Adrenal gland (tissue), 12 donors: Measurements from ENCODE around the gene CCDC186. TPM values are rescaled to one million over a fixed set of nuclear protein-coding genes. Genes with fewer than 3 reads are reported as not detected.

Source experiments
- DNase-seq, 7 donors: peaks; one replicate each; pipeline ENCODE4 v3.0.0-alpha.2; 2019 to 2020
- H3K27ac ChIP-seq, 5 donors: fragments of 200-600 bp; sonication (generic) in 4 of 5; 1 replicate in 3 of 5; 2 replicates in 2 of 5; pipeline versions ENCODE4 v1.5.1 to v1.8.0; 2016 to 2020; ENCODE audit warnings: mild to moderate bottlenecking in 1 of 5
- H3K27me3 ChIP-seq: fragments of 200-600 bp; 2 replicates; pipeline ENCODE4 v1.8.0; 2021
- H3K36me3 ChIP-seq, 2 donors: fragments of 200-600 bp; replicated peaks in 1 of 2; 1 replicate in 1 of 2; 2 replicates in 1 of 2; pipeline versions ENCODE4 v1.5.1 to v1.8.0; 2018 to 2022
- H3K4me1 ChIP-seq, 2 donors: fragments of 200-600 bp; replicated peaks in 1 of 2; 1 replicate in 1 of 2; 2 replicates in 1 of 2; pipeline versions ENCODE4 v1.5.1 to v1.8.0; 2018 to 2021
- H3K4me3 ChIP-seq, 4 donors: fragments of 200-600 bp; sonication (generic) in 3 of 4; one replicate each; pipeline ENCODE4 v1.5.1; 2016 to 2018
- H3K9me3 ChIP-seq, 3 donors: fragments of 200-600 bp; sonication (generic) in 1 of 3; replicated peaks in 1 of 3; 1 replicate in 2 of 3; 2 replicates in 1 of 3; pipeline versions ENCODE4 v1.5.1 to v1.8.0; 2016 to 2021
- CTCF ChIP-seq, 6 experiments: fragments of 450-650 bp in 4 of 6; fragments of 200-600 bp in 2 of 6; sonication (generic) in 1 of 6; IDR thresholded peaks; 1 replicate in 5 of 6; 2 replicates in 1 of 6; pipeline versions ENCODE4 v1.5.1 to v1.8.0; 2016 to 2021; ENCODE audit warnings: antibody characterized with exemption in 6 of 6, mild to moderate bottlenecking in 2 of 6, moderate library complexity in 1 of 6
- POLR2A ChIP-seq, 2 donors: fragments of 450-650 bp; IDR thresholded peaks; one replicate each; pipeline ENCODE4 v1.6.1; 2017; ENCODE audit warnings: antibody characterized with exemption in 2 of 2, mild to moderate bottlenecking in 2 of 2, moderate library complexity in 1 of 2
- WGBS, 4 donors: extraction: QIAGEN DNeasy Blood & Tissue Kit in 2 of 4; methylation state at CpG; one replicate each; pipeline versions ENCODE4 v1.1.5 to v1.1.7; 2013 to 2017; 5-methylcytosine and 5-hydroxymethylcytosine counted together
- intact Hi-C, 2 donors: fragments of 100-400 bp; cut with DNase I; formaldehyde crosslinking; loops; one replicate each; pipeline versions ENCODE4 v1.14.1 to v1.15.0; 2022 to 2023
- polyA plus RNA-seq, 3 donors: library from polyadenylated mRNA; stranded (reverse); fragments of 200-250 nt in 2 of 3; fragments of 350-450 nt in 1 of 3; fragmentation: Illumina TruSeq in 1 of 3; extraction: RNeasy Lipid Tissue Mini Kit (QIAGEN cat#74804) in 1 of 3; gene quantifications; one replicate each; pipeline ENCODE4 v1.2.3, GENCODE V29; 2013 to 2014
- total RNA-seq, 9 donors: library from RNA; depleted of rRNA in 4 of 9; stranded (reverse); fragments of >200 nt in 4 of 9; fragments of 120-200 nt in 1 of 9; fragmentation: NEBNext Ultra II Directional in 1 of 9; extraction: Animal tissue kit (Norgen Biotek cat#: 25700) in 1 of 9; gene quantifications; one replicate each; pipeline versions ENCODE4 v1.1.0 to v1.2.4, GENCODE V29; 2013 to 2023
- donor health status: healthy with polysubstance abuse.
- donor health status: Bipolar disorder and iron deficiency.
- donor health status: DM: yes; HTN: yes; CAD: no.
- donor health status: DM: no; HTN: no; CAD: no.
- donor health status: DM: no; HTN: no; CAD: no.
- donor health status: DM: yes; HTN: yes; CAD: no.

Gene CCDC186
- total and polyA plus RNA-seq, 12 donors, result 1.9 to 20.1 (median 16.8) TPM

GRCh38 chr10:114207349-114207748 is 33.3 kb upstream of the CCDC186 start:
- DNase-seq, result no peak
- Histone ChIP-seq H3K27ac (no peak overlapping the region), H3K27me3 (no peaks in the 10 kb centered on the region), H3K9me3 (no peaks in the 10 kb centered on the region), H3K4me1 (no peaks in the 10 kb centered on the region), H3K36me3 (no peaks in the 10 kb centered on the region), H3K4me3 (no peak overlapping the region)
- 56 to 78% (median 64%) methylated on average over 1 of the region's 1 CpG for WGBS, 4 donors
- intact Hi-C loops, result no loop called here
- TF ChIP-seq POLR2A (IDR thresholded peaks at IDR 0.05) (no peak), CTCF (IDR thresholded peaks at IDR 0.05) (no peak)

- Histone ChIP-seq H3K27ac (no peak overlapping the region), H3K36me3 (no peaks in the 10 kb centered on the region), H3K27me3 (no peaks in the 10 kb centered on the region), H3K4me3 (no peak overlapping the region), H3K9me3 (no peaks in the 10 kb centered on the region), H3K4me1 (no peaks in the 10 kb centered on the region)
- intact Hi-C loops, result no loop called here
- no peak for DNase-seq
- TF ChIP-seq CTCF (IDR thresholded peaks at IDR 0.05) (no peak), POLR2A (IDR thresholded peaks at IDR 0.05) (no peak)
- 56 to 67% (median 60%) methylated on average over 2 of the region's 2 CpGs for WGBS, 4 donors
These were observed 32.9 kb upstream of the CCDC186 start for GRCh38 chr10:114206902-114207301.

GRCh38 chr10:114202812-114203211 is 28.8 kb upstream of the CCDC186 start:
- no peak for DNase-seq
- Histone ChIP-seq H3K27ac (no peak overlapping the region), H3K4me3 (no peak overlapping the region), H3K9me3 (no peaks in the 10 kb centered on the region), H3K4me1 (no peaks in the 10 kb centered on the region), H3K27me3 (no peaks in the 10 kb centered on the region), H3K36me3 (no peaks in the 10 kb centered on the region)
- TF ChIP-seq CTCF (IDR thresholded peaks at IDR 0.05), result no peak
- no peak for TF ChIP-seq POLR2A (IDR thresholded peaks at IDR 0.05)
- WGBS, 4 donors, result 79 to 85% (median 81%) methylated on average over 3 of the region's 3 CpGs
- intact Hi-C loops, result no loop called here

GRCh38 chr10:114199239-114199638 is 25.2 kb upstream of the CCDC186 start:
- DNase-seq, result no peak
- Histone ChIP-seq H3K9me3 (no peaks in the 10 kb centered on the region), H3K27ac (no peak overlapping the region), H3K27me3 (peaks cover 5% of the 10 kb centered on the region), H3K4me3 (no peak overlapping the region), H3K4me1 (no peaks in the 10 kb centered on the region), H3K36me3 (no peaks in the 10 kb centered on the region)
- intact Hi-C loops, result no loop called here
- TF ChIP-seq POLR2A (IDR thresholded peaks at IDR 0.05) (no peak), CTCF (IDR thresholded peaks at IDR 0.05) (no peak)
- WGBS, 4 donors, result 81 to 93% (median 88%) methylated on average over 4 of the region's 4 CpGs
